COLO668 (cell line): Measurements from ENCODE around the gene EIF1.

Experiments
- DNase-seq: peaks from one replicate; lab custom pipeline; 2025; ENCODE audit not compliant: unreplicated experiment; lab: John Stamatoyannopoulos, UW

Gene EIF1

DNA sequence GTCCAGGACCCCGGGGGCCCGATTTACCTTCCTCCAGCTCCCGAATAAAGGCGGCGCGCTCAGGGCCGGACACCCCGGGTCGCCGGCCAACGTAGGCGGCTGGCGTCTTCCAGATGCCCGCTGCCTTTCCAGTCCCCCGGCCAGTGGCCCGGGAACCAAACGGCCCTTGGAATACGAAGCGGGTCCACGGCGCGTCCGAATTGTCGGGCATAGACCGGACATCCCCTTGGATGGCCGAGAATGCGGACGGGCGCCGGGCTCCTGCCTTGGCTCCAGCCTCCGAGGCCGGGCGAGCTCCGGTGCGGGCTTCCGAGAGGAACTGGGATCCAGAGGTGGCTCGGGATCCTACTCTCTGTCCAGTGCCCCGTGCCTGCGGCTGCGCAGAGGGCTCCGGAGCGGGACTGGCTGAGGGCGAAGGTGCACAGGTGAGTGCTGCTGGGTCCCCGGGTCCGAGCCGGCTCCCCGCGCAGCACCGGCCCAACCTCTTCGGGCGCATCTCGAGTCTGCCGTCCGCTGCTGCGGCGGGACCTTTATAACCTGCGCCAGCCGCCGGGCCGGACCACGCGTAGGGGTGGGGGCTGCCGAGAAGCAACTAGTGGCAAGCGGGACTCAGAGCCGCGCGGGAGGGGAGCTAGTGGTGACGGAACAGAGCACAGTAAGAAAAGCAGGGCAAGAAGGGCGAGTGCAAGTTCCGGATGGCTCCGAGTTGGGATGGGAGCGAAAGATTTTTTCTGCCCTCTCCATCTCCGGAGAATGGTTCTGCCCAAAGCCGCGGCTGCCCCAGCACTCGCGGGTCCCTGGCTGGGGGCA, 45.7 kb downstream of the EIF1 start, which contains the start of gene HAP1:
TSS of gene HAP1 (minus strand) at position 505 of the 810 bp plus-strand sequence. CDS start at position 496, 9 bp downstream.
- DNase-seq = peak; percentile 6

GRCh38 chr17:41734949-41735313, 46.2 kb downstream of the EIF1 start:
- no peak for DNase-seq

DNA sequence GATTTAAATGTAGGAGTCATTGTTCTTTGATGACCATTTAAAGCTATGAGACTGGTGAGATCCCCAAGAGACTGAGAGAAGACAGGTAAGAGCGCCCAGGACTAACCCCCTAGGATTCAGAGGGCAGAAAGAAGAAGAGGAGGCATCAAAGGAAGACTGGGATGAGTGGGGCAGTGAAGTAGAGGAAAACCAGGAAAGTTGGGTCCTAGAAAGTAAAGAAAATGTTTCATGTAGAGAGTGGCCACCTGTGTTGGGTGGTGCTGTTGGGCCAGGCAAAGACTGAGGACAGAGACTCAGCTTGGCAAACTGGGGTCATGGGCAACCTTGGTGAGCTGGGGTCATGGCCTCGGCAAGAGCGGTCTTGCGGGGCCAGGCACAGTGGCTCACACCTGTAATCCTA, 47.1 kb downstream of the EIF1 start:
- DNase-seq = no peak

GRCh38 chr17:41736983-41737679, 48.4 kb downstream of the EIF1 start:
- DNase-seq = no peak

- no peak for DNase-seq
These were observed 49.0 kb downstream of the EIF1 start for GRCh38 chr17:41737680-41738023.

DNA sequence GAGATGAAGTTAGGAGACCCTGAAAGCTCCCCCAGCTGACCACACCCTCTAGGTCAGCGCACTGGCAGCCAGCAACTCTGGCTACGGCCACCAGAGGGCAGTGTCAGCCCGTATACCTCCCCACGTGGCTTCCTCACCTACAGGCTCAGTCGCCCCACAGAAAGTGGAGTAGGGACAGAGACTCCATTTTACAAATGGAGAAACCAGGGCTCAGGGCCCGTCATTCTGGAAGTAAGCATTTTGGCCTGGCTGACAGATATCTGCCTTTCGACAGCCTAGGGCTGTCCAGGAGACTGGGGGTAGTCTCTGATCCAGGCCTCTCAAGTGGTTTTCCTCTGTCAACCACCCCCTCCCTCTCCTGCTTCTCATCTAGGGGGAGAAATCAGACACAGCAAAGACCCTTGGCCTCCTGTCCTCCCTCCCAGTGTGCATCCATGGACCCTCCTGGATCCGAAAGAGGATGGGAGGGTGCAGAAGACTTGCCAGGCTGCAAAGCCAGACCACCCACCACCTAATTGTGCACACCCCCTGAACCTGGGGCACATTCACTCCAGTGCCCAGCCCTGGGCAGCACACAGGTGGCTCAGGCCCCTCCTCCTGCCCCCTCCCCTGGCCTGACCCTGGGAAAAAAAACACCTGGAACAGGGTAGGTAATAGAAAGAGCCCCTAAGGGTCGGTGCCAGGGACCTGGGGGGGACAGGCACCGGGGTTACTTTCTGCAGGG, 49.6 kb downstream of the EIF1 start:
- peak; percentile 61 for DNase-seq

- DNase-seq = no peak
These were observed 50.1 kb downstream of the EIF1 start for GRCh38 chr17:41738801-41739112.

DNA sequence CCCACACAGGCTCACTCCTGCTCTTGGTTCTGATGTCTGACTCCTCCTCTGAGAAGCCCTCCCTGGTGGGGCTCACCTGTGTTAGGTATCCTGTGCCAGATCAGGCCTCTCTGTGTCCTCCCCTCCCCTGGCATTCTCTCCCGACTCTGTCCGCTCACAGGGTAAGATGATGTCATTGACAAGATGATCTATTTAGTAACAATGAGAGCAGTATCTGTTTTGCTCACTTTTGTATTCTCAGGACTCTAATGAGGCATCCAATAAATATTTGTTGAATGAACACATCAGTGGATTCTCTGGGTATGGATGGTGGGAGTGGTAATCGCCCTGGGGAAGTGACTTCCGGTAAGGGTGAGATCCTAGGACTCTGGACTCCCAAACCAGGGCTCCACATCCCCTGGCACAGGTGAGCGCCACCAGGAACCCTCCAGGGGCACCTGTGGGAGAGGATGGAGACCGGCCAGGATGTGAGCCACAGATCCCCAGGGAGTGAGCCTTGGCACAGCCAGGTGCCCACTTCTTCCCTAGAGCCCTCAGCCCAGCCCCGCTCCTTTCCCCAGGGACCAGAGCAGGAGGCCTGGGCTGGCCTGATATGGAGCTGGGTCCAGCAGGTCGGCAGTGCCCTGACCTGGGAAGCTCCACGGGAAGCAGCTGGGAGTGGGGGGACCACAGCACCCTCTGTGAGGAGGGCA, 51.1 kb downstream of the EIF1 start:
- DNase-seq = peak; percentile 59

- DNase-seq = no peak
These were observed 51.8 kb downstream of the EIF1 start for GRCh38 chr17:41740506-41740905.

GRCh38 chr17:41741709-41742108, 53.0 kb downstream of the EIF1 start:
- DNase-seq = no peak
